Epithelial cell of proximal tubule (primary cell): Measurements from ENCODE around the gene OPA3. TPM values are rescaled to one million over a fixed set of nuclear protein-coding genes. Genes with fewer than 3 reads are reported as not detected.

ENCODE experiments used
- DNase-seq: peaks from one replicate; pipeline ENCODE4 v3.0.0-alpha.2; 2011; ENCODE audit warnings: low read depth
- H3K4me3 ChIP-seq: 2 replicates; pipeline ENCODE4 v1.5.1; 2011; ENCODE audit warnings: low read depth, mild to moderate bottlenecking, low read length
- total RNA-seq: library from RNA; depleted of rRNA; stranded (reverse); fragments of >200 nt; gene quantifications from 2 replicates; pipeline ENCODE4 v1.2.3, GENCODE V29; 2015
- TF ChIP-seq, protein P1 (sequence below): conservative IDR thresholded peaks from 2 replicates; pipeline ENCODE4 v1.5.1; 2012; ENCODE audit warnings: low read depth, mild to moderate bottlenecking, low read length

OPA3 gene
- total RNA-seq, 1 donor from 2014 or later: 12.6 TPM

- peak overlapping the region; percentile 40 for H3K4me3 ChIP-seq
- no peak for DNase-seq
- TF ChIP-seq, protein P1, sequence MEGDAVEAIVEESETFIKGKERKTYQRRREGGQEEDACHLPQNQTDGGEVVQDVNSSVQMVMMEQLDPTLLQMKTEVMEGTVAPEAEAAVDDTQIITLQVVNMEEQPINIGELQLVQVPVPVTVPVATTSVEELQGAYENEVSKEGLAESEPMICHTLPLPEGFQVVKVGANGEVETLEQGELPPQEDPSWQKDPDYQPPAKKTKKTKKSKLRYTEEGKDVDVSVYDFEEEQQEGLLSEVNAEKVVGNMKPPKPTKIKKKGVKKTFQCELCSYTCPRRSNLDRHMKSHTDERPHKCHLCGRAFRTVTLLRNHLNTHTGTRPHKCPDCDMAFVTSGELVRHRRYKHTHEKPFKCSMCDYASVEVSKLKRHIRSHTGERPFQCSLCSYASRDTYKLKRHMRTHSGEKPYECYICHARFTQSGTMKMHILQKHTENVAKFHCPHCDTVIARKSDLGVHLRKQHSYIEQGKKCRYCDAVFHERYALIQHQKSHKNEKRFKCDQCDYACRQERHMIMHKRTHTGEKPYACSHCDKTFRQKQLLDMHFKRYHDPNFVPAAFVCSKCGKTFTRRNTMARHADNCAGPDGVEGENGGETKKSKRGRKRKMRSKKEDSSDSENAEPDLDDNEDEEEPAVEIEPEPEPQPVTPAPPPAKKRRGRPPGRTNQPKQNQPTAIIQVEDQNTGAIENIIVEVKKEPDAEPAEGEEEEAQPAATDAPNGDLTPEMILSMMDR: peak; percentile 84
Measured at GRCh38 chr19:45607071-45608029, 22.7 kb upstream of the OPA3 start.

- no peak for DNase-seq
- TF ChIP-seq, protein P1: no peak
- H3K4me3 ChIP-seq: no peak within 1 kb of the TSS
Measured at GRCh38 chr19:45601524-45602374, 17.1 kb upstream of the OPA3 start, which contains the start of gene GPR4. Gene GPR4, minus strand, starts transcription at chr19:45602212. Its CDS starts 10,346 bp downstream, at chr19:45591866.

DNA sequence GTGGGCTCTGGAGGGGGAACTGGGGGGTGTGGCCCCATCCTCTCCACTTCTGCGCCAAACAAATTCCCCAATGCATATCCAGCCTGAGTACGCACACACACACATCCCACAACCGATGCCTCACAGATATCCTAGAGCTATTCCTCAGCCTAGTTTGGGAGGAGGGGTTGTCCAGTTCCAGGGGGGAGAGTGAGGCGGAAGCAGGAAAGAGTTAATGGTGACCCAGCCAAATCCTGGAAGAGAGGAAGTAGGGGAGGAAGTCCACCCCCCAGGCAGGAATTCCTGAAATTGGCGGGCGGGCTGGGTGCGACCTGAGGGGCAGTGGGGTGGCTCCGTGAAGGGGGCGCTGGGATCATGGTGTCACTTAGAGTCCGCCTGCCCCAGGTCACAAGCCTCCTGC, 16.5 kb upstream of the OPA3 start:
- no peak overlapping the region for H3K4me3 ChIP-seq
- DNase-seq: no peak
- TF ChIP-seq, protein P1: no peak

DNA sequence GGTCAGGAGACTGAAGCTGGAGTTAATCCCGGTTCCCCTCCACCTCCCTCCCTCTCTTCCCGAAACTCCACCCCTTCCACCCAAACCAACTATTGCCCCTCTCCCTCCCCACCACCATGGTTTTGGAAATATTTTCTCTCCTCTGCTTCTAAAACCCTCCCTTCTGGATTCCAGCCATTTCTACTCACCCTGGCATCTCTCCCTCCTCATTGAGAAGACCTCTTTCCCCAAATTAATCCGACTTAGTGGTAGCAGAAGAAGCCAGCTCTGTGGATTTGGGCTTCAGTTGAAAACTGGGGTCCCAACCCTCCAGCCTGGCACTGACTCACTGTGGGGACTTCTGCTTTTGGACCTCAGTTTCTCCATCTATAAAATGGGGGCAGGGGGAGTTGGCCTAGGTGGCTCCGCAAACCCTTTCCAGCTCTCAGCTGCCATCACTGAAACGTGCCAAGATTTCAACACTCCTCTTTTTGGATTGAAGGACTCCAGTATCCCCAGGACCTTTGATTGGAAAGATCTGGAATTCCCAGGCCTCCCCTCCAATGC, 15.8 kb upstream of the OPA3 start:
- DNase-seq: no peak
- TF ChIP-seq, protein P1: no peak
- H3K4me3 ChIP-seq: no peak overlapping the region

- DNase-seq: no peak
- TF ChIP-seq, protein P1: no peak
- no peak overlapping the region for H3K4me3 ChIP-seq
Measured at GRCh38 chr19:45599286-45599685, 14.7 kb upstream of the OPA3 start.

DNA sequence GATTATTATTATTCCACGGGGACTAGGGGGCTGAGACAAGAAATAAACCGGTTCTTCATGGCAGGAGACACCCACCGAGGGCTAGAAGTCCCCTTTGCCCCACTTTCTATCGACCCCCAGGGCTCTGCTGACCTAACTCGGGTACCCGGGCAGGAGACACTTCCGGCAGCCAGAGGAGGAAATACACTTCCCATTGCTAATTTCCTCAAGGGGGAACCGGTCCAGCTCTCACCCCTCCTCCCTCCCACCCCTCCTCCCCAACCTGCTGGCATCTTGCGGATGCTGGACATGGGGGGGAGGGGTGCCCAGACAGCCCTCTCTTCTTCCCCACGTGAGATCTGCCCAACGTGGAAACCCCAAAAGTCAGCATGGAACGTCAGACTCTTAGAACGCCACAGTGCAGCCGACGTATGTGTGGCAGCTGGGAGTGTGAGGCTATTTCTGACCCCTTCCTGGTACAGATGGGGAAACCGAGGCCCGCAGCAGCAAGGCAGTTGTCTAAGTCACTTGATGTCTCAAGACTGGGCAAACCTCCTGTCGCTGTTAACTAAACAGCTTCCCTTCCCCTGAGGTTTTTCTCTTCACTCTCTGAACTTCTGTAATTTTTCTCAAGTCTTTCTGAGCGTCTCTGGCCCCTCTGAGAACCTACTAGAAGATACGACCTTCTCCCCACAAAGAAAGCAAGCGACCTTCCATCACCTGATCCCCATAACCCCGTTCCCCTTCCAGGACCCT, 13.8 kb upstream of the OPA3 start:
- DNase-seq: no peak
- H3K4me3 ChIP-seq: no peak overlapping the region

More for the DNA sequence above, 13.8 kb upstream of the OPA3 start:
- TF ChIP-seq, protein P1: no peak
